NCI-H1436 (cell line): ENCODE measurements around the gene FMOD.

Source experiments
- DNase-seq: peaks from one replicate; lab custom pipeline; 2025; lab: John Stamatoyannopoulos, UW

The FMOD gene

GRCh38 chr1:203361945-203362719 is 11.2 kb upstream of the FMOD start:
- DNase-seq = peak; percentile 72

DNA sequence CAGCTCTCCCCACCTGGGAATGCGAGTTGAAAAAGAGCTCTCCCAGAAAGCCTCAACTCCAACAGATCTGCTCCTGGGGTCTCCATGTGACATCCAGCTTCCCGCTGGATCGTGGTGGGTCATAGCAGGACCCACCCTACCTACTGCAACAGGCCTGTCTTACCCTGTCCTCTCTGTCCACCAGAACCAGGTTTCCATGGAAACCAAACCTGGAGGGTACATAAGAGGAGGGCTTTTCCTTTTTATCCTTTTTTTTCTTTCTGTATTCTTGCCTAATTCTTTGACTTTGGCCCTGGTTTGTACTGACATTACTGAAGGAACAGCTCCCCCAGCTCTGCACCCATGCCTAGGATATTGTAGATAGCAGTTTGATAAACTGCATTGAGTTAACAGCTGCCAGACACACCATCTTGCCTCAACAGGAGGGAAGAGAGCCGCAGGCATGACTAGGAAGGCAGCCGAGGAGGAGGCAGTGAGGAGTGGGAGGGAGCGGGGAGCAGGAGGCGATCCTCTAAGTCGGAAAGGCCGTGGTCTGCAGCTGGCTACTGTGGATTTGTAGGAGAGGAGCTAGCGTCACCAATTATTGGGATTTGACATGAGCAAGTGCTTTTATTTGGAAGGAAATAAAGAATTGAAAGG is 9.7 kb upstream of the FMOD start:
- DNase-seq = no peak

GRCh38 chr1:203359010-203359571 is 8.2 kb upstream of the FMOD start:
- DNase-seq = no peak

DNA sequence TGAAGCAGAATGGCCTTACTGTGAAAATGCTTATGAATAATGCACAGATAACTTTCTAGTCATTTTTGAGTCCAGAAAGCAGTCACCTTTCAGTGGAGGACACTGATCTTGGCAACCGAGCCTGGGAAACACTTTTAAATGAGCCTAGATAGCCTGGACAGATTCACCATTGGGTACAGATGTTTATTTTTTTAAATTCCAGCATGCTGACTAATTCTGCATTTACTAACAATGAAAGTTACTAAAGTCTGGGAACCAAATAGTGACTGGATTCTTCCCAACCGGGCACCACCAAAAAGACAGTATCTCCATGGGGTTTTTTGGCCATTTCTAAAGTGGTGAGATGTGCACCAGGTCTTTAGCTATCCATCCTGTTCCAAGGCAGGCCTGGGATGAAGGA is 3.3 kb upstream of the FMOD start:
- no peak for DNase-seq

DNA sequence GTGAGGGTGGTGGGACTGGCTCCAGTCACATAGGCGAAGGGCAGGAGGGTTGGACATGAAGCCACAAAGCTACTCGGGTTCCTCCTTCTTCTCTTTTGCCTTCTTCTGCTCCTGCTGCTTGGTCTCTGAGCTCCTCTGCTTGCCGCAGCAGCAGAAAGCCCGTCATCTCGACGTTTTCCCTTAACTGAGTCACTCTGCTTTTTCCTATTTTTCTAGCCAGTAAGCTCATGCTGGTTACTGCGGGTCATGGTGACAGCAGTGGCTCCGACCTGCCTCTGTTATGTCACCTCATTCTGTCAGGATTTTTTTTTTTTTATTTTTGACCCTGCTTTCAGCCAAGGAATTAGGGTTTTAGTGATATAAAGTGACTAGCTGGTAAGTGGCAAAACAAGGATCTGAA is 2.6 kb upstream of the FMOD start:
- DNase-seq = no peak

DNA sequence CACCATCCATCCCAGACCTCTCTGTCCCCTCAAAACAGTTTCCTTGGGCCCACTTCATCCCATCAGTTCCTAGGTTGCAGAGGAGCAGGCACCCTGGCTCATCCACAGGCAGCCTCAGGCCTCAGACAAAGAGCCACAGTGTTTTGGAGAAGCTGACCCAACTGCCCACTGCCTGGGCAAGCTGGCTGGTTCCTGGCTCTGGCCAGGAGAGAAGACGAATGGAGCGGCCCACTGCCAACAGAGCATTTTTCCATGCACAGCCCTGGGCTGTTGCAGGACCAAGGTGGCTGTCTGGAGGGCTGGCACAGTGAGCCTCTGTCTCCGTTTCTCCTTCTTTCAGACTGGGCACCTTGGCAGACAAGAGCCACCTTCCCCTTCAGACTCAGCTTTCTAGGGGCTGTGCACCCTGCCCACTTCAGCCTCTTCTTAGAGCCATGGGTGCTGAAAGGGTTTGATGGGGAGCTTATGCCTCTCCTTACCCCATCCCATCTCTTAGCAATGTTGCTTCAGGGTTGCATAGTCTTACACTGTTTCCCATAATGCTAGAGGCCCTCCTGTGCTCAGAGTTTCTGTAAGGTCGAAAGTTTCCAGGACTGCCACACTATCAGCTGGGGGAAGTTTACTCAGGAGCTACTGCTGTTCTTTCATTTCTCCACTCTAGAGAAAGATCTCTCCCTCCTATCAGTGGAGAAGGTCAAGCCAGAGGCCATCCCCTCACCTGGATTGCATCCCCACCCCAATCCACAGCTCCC is 973 bp downstream of the FMOD start:
- no peak for DNase-seq

DNA sequence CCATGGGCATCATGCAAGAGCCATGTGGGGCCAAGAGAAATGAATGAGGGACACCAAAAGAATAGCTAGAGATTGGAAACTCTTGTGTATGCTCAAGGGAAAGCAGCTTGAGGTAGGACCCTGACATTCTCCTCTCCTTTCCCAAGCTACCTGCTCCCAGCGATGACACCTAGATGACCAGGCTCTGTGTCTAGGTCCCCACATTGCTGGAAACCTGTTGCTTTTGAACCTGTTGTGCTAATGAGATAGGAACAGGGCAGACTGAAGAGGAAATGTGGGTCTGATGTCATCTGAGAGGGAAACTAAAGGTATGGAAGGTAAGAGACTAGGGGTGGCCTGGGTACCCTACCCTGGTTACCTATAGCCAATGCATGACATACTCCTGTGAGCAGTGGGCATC is 1.8 kb downstream of the FMOD start:
- DNase-seq = no peak

- no peak for DNase-seq
Observed at GRCh38 chr1:203346769-203347102, 4.2 kb downstream of the FMOD start.

GRCh38 chr1:203346060-203346768 is 4.7 kb downstream of the FMOD start:
- DNase-seq = no peak

DNA sequence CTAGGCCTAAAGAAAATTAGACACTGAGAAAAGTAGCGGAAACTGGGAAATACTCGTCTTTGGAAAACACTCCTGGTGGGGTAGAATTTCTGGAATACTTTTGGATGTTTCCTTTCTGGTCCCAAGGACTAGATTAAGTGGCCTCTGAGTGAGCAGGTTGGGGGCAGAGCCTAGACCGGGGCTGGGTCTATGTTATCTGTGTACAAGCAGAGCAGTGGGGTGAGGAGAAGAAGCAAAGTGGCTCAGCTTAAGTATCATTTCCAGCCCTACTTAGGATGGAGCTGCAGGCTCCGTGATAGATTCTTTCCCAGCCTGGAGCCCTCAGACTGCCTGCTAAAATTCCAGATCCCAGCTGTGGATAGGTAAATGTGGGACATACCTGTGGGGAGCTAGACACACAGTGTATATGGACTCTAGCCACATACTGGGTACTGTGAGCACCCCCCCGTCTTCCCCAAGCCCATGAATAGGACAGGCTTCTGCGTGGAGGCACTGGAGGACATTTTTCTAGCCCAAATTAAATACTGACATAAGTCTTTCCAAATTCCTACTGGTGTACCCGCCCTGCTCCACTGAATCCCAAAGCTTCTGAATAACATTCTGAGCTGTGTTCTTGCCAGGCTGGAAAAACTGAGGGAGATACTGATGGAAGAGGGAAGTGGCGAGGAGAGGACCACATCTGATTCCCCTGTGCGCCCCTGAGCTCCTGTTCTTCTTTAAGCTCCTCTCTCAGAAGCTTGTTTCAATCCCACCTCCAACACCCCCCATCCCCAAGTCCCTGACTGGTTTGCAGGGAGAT is 6.8 kb downstream of the FMOD start:
- DNase-seq = no peak

DNA sequence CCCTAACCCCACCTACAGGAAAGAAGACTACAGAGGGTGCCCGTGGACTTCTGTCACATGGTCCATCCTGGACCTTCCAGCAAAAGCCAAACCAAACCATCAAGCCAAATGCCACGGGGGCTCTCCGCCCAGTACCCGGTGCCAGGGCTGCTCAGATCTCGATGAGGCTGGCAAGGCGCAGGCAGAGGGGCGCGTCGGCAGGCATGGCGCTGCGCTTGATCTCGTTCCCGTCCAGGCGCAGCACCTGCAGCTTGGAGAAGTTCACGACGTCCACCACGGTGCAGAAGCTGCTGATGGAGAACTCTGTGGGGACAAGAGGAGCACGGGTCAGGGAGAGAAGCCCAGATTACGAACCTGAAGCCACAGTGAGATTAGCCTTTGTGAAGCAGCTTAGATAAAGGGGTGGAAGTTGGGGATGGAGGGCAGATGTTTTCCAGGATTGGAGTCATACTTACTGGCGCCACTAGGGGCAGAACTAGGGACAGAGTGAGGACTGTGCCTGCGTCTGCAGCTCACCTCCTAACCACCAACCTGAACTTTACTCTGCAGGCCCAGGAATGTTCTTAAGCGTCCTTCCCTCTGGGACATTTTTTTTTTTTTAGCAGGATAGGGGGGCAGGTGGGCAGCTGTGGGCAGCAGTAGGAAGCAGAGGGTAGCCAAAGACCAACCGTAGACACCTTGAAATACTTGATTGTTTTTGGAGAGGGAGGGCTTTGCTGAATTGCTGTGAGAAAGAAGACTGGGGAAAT is 8.6 kb downstream of the FMOD start:
- DNase-seq = peak; percentile 52

- DNase-seq = peak; percentile 91
Observed at GRCh38 chr1:203340112-203340790, 10.7 kb downstream of the FMOD start.

GRCh38 chr1:203338335-203339036 is 12.4 kb downstream of the FMOD start:
- DNase-seq = peak; percentile 58

DNA sequence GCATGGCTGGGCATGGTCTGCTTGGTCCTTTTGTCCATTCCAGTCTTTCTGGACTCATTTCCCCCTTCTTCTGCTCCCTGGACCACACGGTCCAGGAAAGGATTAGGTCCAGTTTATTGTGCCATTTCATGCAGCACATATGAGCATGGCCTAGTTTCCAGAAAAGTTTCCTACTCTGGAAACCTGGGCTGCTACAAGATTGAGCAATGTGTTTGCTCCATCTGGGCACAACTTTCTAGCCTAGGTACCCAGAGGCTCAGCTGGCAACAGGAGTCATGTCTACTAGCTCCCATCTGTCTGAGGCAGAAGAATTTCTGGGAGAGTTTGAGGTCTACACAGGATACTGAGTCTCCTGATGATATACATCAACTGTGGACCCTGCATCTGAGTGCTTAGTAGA is 14.8 kb downstream of the FMOD start:
- no peak for DNase-seq

GRCh38 chr1:203335503-203335902 is 15.4 kb downstream of the FMOD start:
- no peak for DNase-seq

GRCh38 chr1:203331224-203331623 is 19.7 kb downstream of the FMOD start:
- DNase-seq = no peak

DNA sequence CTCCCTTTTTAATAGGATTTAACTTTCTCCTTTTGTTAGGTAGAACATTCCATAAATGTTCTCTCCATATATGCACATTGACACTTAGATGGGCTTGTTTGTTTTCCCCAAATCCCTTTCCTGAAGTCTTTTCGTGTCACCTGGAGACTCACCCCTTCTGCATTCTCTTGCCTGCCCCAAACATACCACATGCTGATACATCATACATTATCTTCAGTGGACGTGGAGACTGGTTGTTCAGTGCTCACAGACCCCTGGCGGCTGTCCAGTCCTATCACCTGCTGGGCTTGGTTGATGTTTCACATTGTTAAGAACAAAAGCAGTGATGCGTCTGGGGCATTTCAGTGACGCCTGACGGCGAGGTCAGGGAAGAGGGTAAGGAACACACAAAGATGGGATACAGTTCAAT is 22.2 kb downstream of the FMOD start:
- DNase-seq = peak; percentile 50

DNA sequence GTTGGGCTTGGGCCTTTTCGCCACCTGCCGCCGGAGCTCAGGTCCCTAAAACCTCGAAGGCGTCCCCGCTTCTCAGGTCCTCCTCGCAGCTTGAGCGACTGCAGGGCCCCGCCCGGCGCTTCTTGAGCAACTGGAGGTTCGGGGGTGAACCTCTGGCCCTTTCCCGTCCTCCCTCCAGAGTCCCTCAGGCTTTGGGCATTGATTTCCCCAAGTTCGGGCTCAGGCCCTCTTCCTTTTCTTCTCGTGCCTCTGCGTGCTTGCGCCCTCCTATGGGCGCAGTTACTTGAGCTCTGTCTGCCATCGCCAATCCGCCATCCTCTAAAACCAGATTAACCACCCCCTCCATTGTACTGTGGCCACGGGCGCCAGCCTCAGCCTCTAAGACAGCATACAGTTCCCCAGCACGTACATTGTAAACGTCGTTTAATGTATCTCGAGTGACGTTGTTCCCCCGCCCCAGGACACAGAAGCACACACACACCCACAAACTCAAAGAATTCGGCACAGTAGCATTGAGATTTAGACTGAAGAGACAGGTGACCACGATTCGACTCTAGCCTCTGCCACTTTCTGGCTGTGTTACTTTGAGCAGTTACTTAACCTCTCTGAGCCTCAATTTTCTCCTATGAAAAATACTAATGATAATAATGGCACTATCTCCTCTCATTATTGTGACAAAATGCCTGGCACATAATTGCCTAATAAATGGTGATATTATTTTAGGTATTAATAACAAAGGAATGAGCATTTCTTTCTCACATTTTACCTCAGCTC is 23.1 kb downstream of the FMOD start:
- DNase-seq = peak; percentile 88
